PC-3 (cell line): ENCODE data around the gene CD276.
A peak's percentile ranks its signal among the peaks of the same experiment; 100 is the strongest.

ENCODE experiments used
- EZH2phosphoT487 ChIP-seq: fragments of 300-600 bp; sonication (generic); IDR thresholded peaks from 2 replicates; pipeline ENCODE4 v1.6.1; 2018; ENCODE audit warnings: mild to moderate bottlenecking, antibody characterized with exemption, low read length, borderline replicate concordance
- TF ChIP-seq, protein P1 (sequence below): fragments of 300-600 bp; sonication (generic); conservative IDR thresholded peaks from 2 replicates; pipeline ENCODE4 v1.5.1; 2017; ENCODE audit warnings: antibody characterized with exemption, low read depth, mild to moderate bottlenecking, low read length

DNA sequence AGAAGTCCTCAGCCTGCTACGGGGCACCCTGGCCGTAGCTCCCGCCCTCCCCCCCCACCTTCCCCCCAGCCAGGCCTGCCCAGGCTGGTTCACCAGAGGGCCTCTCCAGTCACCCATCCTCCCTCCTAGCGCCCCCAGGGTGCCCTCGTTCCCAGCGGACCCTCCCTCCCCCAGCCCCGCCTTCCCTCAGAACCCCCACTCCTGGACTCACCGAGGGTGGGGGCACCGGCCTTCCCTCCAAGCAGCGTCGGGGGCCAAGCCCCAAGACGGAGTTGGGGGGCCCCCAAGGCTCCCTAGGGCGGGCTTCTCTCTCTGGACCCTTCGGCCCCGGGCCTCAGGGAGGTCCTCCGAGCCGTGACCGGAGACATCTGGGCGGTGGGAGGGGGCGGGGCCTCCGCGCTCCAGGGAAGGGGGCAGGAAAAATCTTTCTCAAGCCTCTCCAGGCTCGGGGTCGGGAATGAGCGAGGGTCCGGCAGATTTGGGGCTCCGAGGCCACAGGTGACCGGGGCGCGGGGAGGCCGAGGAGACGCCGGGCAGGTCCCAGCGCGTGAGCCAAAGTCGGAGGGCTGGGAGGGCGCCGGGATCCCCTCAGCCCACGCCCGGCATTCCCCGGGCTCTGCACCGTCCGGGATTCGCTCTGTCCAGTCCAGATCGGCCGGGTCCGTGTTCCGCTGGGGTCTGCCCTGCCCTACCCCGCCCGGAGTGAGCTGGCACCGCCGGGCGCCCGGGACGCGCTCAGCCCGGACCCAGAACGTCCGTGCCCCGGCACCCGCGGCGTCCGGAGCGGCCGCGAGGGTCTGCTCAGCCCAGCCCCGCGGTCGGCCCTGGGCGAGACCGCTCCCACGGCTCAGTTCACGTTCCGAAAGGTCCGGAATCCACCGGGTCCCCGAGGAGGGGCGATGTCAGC is 68.0 kb downstream of the CD276 start:
- TF ChIP-seq EZH2phosphoT487: peak; percentile 67; the same call in 1 of the 2 replicates
- TF ChIP-seq, protein P1, sequence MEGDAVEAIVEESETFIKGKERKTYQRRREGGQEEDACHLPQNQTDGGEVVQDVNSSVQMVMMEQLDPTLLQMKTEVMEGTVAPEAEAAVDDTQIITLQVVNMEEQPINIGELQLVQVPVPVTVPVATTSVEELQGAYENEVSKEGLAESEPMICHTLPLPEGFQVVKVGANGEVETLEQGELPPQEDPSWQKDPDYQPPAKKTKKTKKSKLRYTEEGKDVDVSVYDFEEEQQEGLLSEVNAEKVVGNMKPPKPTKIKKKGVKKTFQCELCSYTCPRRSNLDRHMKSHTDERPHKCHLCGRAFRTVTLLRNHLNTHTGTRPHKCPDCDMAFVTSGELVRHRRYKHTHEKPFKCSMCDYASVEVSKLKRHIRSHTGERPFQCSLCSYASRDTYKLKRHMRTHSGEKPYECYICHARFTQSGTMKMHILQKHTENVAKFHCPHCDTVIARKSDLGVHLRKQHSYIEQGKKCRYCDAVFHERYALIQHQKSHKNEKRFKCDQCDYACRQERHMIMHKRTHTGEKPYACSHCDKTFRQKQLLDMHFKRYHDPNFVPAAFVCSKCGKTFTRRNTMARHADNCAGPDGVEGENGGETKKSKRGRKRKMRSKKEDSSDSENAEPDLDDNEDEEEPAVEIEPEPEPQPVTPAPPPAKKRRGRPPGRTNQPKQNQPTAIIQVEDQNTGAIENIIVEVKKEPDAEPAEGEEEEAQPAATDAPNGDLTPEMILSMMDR: no peak
